HepG2 (cell line): Measurements from ENCODE around the gene CISH. TPM values are rescaled to one million over a fixed set of nuclear protein-coding genes. Genes with fewer than 3 reads are reported as not detected.

Experiments used
- ATAC-seq: fragments of 200-7000 bp; cut with Tn5 transposase; 3 replicates; pipeline ENCODE4 v1.9.1; 2020; ENCODE audit warnings: mild to moderate bottlenecking, moderate library complexity
- BruUV-seq: library from RNA; stranded (reverse); fragments of 400-500 nt; replicated peaks from 2 replicates; lab custom pipeline; 2021; lab: Mats Ljungman, UMichigan
- CTCF ChIA-PET: fragments of 300-600 bp; formaldehyde crosslinking; extraction: SDS; loops from one replicate; lab custom pipeline; 2021; ENCODE audit warnings: low total read pairs, inconsistent platforms, low intra/inter-chr PET ratio; lab: Yijun Ruan, JAX
- POLR2A ChIA-PET: fragments of 350-600 bp; sonication (Branson Sonifier 250); formaldehyde crosslinking; loops from one replicate; lab custom pipeline; 2020; ENCODE audit warnings: antibody characterized with exemption, inconsistent platforms; lab: Yijun Ruan, JAX
- DNase-seq: peaks from one replicate; pipeline ENCODE4 v3.0.0-alpha.2; 2015; ENCODE audit warnings: low spot score
- FAIRE-seq: peaks from 3 replicates; lab custom pipeline; 2011; peaks lifted over from hg19 to GRCh38; lab: Jason Lieb, UNC
- H2AFZ ChIP-seq: one replicate; pipeline ENCODE4 v1.6.1; 2011; ENCODE audit warnings: low read length, inconsistent platforms
- H3K27ac ChIP-seq: fragments of 300-600 bp; 3 replicates; pipeline ENCODE4 v1.8.0; 2011; ENCODE audit warnings: mixed run types, mild to moderate bottlenecking, mixed read lengths, low read length, inconsistent platforms; ENCODE audit not compliant: insufficient read depth; ENCODE audit errors: extremely low read length
- H3K27me3 ChIP-seq, 2 experiments: fragments of 200-600 bp in 1 of 2; 2 replicates in 1 of 2; 3 replicates in 1 of 2; pipeline versions ENCODE4 v1.6.0 to v1.8.0; 2011; ENCODE audit warnings: low read length in 2 of 2, mild to moderate bottlenecking in 2 of 2, moderate library complexity in 2 of 2, inconsistent platforms in 1 of 2; ENCODE audit not compliant: insufficient read depth in 2 of 2, control insufficient read depth in 1 of 2
- H3K36me3 ChIP-seq, 2 experiments: fragments of 200-600 bp in 1 of 2; replicated peaks in 1 of 2; 2 replicates in 1 of 2; 3 replicates in 1 of 2; pipeline versions ENCODE4 v1.5.1 to v1.8.0; 2011; ENCODE audit warnings: low read length in 2 of 2, inconsistent platforms in 1 of 2; ENCODE audit not compliant: insufficient read depth in 2 of 2, control insufficient read depth in 1 of 2
- H3K4me1 ChIP-seq: 2 replicates; pipeline ENCODE4 v1.5.1; 2012; ENCODE audit warnings: low read length, inconsistent platforms; ENCODE audit not compliant: insufficient read depth
- H3K4me2 ChIP-seq: 2 replicates; pipeline ENCODE4 v1.6.0; 2011; ENCODE audit warnings: low read depth, low read length, inconsistent platforms
- H3K4me3 ChIP-seq, 3 experiments: fragments of 200-600 bp in 1 of 3; sonication (generic), shearing (Covaris generic) in 1 of 3; replicated peaks in 1 of 3; 2 replicates each; pipeline ENCODE4 v1.5.1; 2011 to 2016; ENCODE audit warnings: low read length in 3 of 3, inconsistent platforms in 2 of 3, low read depth in 2 of 3, mild to moderate bottlenecking in 2 of 3, control low read depth in 1 of 3, mixed read lengths in 1 of 3; ENCODE audit not compliant: insufficient read depth in 1 of 3
- H3K79me2 ChIP-seq: one replicate; pipeline ENCODE4 v1.6.1; 2011; ENCODE audit warnings: low read length, inconsistent platforms; ENCODE audit not compliant: insufficient read depth
- H3K9ac ChIP-seq: 2 replicates; pipeline ENCODE4 v1.6.0; 2011; ENCODE audit warnings: mild to moderate bottlenecking, low read depth, low read length, inconsistent platforms; ENCODE audit not compliant: insufficient read depth
- H3K9me3 ChIP-seq: 2 replicates; pipeline ENCODE4 v1.5.1; 2012; ENCODE audit warnings: mild to moderate bottlenecking, low read length
- H4K20me1 ChIP-seq: 2 replicates; pipeline ENCODE4 v1.6.0; 2011; ENCODE audit warnings: inconsistent platforms, mild to moderate bottlenecking, low read length, moderate library complexity; ENCODE audit not compliant: insufficient read depth
- BCL6 ChIP-seq: IDR thresholded peaks from 2 replicates; pipeline ENCODE4 v1.6.1; 2016; ENCODE audit warnings: missing genetic modification reagents, missing compliant biosample characterization
- HES4 ChIP-seq: sonication (generic); formaldehyde crosslinking; IDR thresholded peaks from 2 replicates; pipeline ENCODE4 v1.9.0; 2021; ENCODE audit warnings: mild to moderate bottlenecking, missing genetic modification reagents, borderline replicate concordance
- JUNB ChIP-seq: sonication (generic); formaldehyde crosslinking; IDR thresholded peaks from 2 replicates; pipeline ENCODE4 v1.8.0; 2022; ENCODE audit warnings: missing genetic modification reagents, mild to moderate bottlenecking, borderline replicate concordance
- MAFF ChIP-seq: IDR thresholded peaks from 2 replicates; pipeline ENCODE4 v1.6.1; 2011; ENCODE audit warnings: low read depth, low read length, improper control_type of control experiment
- MTA3 ChIP-seq: sonication (generic); formaldehyde crosslinking; IDR thresholded peaks from 2 replicates; pipeline ENCODE4 v1.4.0; 2020; ENCODE audit warnings: missing genetic modification reagents
- NFE2L1 ChIP-seq: sonication (generic); formaldehyde crosslinking; IDR thresholded peaks from 2 replicates; pipeline ENCODE4 v1.4.0; 2020; ENCODE audit warnings: missing genetic modification reagents, mild to moderate bottlenecking, borderline replicate concordance
- SP4 ChIP-seq: sonication (generic); formaldehyde crosslinking; IDR thresholded peaks from 2 replicates; pipeline ENCODE4 v1.8.1; 2023; ENCODE audit warnings: mild to moderate bottlenecking, missing genetic modification reagents
- ZNF44 ChIP-seq: sonication (generic); formaldehyde crosslinking; IDR thresholded peaks from 2 replicates; pipeline ENCODE4 v1.5.1; 2020; ENCODE audit warnings: mild to moderate bottlenecking, missing genetic modification reagents
- ZNF589 ChIP-seq: sonication (generic); formaldehyde crosslinking; conservative IDR thresholded peaks from 2 replicates; pipeline ENCODE4 v1.8.0; 2022; ENCODE audit warnings: mild to moderate bottlenecking, moderate library complexity, missing genetic modification reagents
- WGBS: methylation state at CpG from one replicate; pipeline ENCODE4 v1.1.6; 2017; ENCODE audit warnings: low lambda C conversion rate; 5-methylcytosine and 5-hydroxymethylcytosine counted together
- in situ Hi-C: cut with HindIII; loops from 2 replicates; pipeline ENCODE4 v1.10.0; 2017; ENCODE audit warnings: low pct_unique_long_range_greater_than_20kb; ENCODE audit not compliant: extremely low pct_ligation_motif_present
- intact Hi-C: fragments of 100-400 bp; cut with micrococcal nuclease; formaldehyde crosslinking; loops from one replicate; pipeline ENCODE4 v1.10.0; 2022; ENCODE audit not compliant: unreplicated experiment
- polyA plus RNA-seq, 8 experiments: library from polyadenylated mRNA; depleted of rRNA in 3 of 8; stranded (reverse) in 7 of 8; unstranded in 1 of 8; fragments of >200 nt; fragmentation: Illumina TruSeq in 4 of 8; extraction: Trizol in 4 of 8; gene quantifications; 2 replicates each; pipeline versions ENCODE4 v1.2.1 to v1.2.3, GENCODE V29; 2011 to 2016; ENCODE audit warnings: low read depth in 4 of 8, missing spikeins in 1 of 8, mixed read lengths in 1 of 8; ENCODE audit not compliant: insufficient read depth in 1 of 8
- total RNA-seq, 5 experiments: library from RNA; depleted of rRNA; stranded (reverse); fragments of >200 nt; fragmentation: Illumina TruSeq; extraction: Trizol; gene quantifications; 2 replicates each; pipeline ENCODE4 v1.2.3, GENCODE V29; 2016; ENCODE audit warnings: low read depth in 1 of 5
- TF ChIP-seq, protein P1 (sequence below): sonication (generic); formaldehyde crosslinking; IDR thresholded peaks from 2 replicates; pipeline ENCODE4 v1.8.1; 2022; ENCODE audit warnings: mild to moderate bottlenecking, missing genetic modification reagents

CISH gene
- total and polyA plus RNA-seq, 2 of the 13 experiments (the other 11 are each of a cell fraction or from before 2014, with no cell fraction given): 0.91 to 1.5 TPM

GRCh38 chr3:50612234-50612882, 784 bp upstream of the CISH start:
- Histone ChIP-seq H3K9ac (0 out of 2 replicates have a peak overlapping the region, but pooled peaks have one; percentile 6), H4K20me1 (no peaks in the 10 kb centered on the region), H3K27me3 (peaks cover 0 to 10% of the 10 kb centered on the region in 2 experiments; a peak in 1 of 5 replicates), H3K27ac (no peak overlapping the region), H3K79me2 (no peaks in the 10 kb centered on the region), H3K4me3 (peak overlapping the region; percentile 29 to 76 (median 47); a peak in 5 of 6 replicates), H3K4me1 (peaks cover 44% of the 10 kb centered on the region), H2AFZ (no peak overlapping the region), H3K9me3 (no peaks in the 10 kb centered on the region), H3K4me2 (peak overlapping the region; percentile 83), H3K36me3 (peaks cover 0 to 2% of the 10 kb centered on the region in 2 experiments; a peak in 1 of 5 replicates)
- intact Hi-C loops (loop anchor here (10.0 kb wide), 1 partner anchor 352 kb away; no protein-coding TSS in a partner anchor), in situ Hi-C loops (loop anchor here (5.0 kb wide), 1 partner anchor 40 kb away; no protein-coding TSS in a partner anchor)
- ChIA-PET CTCF (interaction anchor here (8.0 kb wide), 1 partner anchor 41 kb away, joined by 182 read pairs; the partner anchor contains the start of gene HEMK1), POLR2A (interaction anchor here (0.8 to 4.5 kb wide), 16 partner anchors 10 to 1059 kb away, joined by 3 to 101 read pairs (median 6); partner anchors contain the start of genes C3orf18, DCAF1, HEMK1 and MANF)
- BruUV-seq: no TSS peak
- ATAC-seq: no peak
- DNase-seq: no peak
- TF ChIP-seq ZNF44 (CRISPR knock-in tag): 0 out of 2 replicates have a peak, but pooled peaks have one; percentile 15
- 0 out of 2 replicates have a peak, but pooled peaks have one; percentile 13 for TF ChIP-seq HES4 (CRISPR knock-in tag)
- TF ChIP-seq MAFF: no peak
- TF ChIP-seq JUNB (CRISPR knock-in tag): no peak
- no peak for TF ChIP-seq NFE2L1 (CRISPR knock-in tag)
- TF ChIP-seq ZNF589: no peak
- no peak for TF ChIP-seq SP4 (CRISPR knock-in tag)
- no peak for TF ChIP-seq MTA3 (CRISPR knock-in tag)
- TF ChIP-seq BCL6 (CRISPR knock-in tag): no peak
- TF ChIP-seq, protein P1, sequence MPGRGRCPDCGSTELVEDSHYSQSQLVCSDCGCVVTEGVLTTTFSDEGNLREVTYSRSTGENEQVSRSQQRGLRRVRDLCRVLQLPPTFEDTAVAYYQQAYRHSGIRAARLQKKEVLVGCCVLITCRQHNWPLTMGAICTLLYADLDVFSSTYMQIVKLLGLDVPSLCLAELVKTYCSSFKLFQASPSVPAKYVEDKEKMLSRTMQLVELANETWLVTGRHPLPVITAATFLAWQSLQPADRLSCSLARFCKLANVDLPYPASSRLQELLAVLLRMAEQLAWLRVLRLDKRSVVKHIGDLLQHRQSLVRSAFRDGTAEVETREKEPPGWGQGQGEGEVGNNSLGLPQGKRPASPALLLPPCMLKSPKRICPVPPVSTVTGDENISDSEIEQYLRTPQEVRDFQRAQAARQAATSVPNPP (CRISPR knock-in tag): 0 out of 2 replicates have a peak, but pooled peaks have one; percentile 10
- FAIRE-seq: no peak
- WGBS: 4% methylated on average over 22 of the region's 29 CpGs
